ENCODE measurements around the gene RAP1A. TPM values are rescaled to one million over a fixed set of nuclear protein-coding genes. Genes with fewer than 3 reads are reported as not detected.

The RAP1A gene
- total RNA-seq, 1 experiment from 2014 or later: 25.4 TPM

DNA sequence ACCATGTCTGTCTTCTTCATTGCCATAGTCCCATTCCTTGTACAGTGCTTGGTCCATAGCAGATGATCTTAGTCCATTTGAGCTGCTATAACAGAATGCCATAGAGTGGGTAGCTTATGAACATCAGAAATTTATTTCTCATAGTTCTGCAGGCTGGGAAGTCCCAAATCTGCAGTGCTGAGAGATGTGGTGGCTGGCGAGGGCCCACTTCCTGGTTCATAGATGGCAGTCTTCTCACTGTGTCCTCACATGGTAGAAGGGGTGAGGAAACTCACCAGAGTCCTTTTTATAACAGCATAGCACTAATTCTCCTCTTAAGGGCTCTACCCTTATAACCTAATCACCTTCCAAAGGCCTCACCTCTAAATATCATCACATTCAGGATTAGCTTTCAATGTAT is 23.1 kb upstream of the RAP1A start:
- POLR2A ChIA-PET: interaction anchor here (0.6 kb wide), 1 partner anchor 43 kb away, joined by 3 read pairs; no protein-coding TSS in a partner anchor
- no peak for TF ChIP-seq MXD4 (CRISPR knock-in tag; IDR thresholded peaks at IDR 0.05; ENCODE audit: borderline replicate concordance)
- no peak for TF ChIP-seq CREB1 (CRISPR knock-in tag; IDR thresholded peaks at IDR 0.05)
- TF ChIP-seq, protein P1, sequence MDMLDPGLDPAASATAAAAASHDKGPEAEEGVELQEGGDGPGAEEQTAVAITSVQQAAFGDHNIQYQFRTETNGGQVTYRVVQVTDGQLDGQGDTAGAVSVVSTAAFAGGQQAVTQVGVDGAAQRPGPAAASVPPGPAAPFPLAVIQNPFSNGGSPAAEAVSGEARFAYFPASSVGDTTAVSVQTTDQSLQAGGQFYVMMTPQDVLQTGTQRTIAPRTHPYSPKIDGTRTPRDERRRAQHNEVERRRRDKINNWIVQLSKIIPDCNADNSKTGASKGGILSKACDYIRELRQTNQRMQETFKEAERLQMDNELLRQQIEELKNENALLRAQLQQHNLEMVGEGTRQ (CRISPR knock-in tag; IDR thresholded peaks at IDR 0.05): no peak
- no peak for TF ChIP-seq ESRRA (CRISPR knock-in tag; IDR thresholded peaks at IDR 0.05; ENCODE audit: borderline replicate concordance)
- no peak for TF ChIP-seq GABPB1 (CRISPR knock-in tag; IDR thresholded peaks at IDR 0.05)
- no peak for TF ChIP-seq NR2C2 (CRISPR knock-in tag; IDR thresholded peaks at IDR 0.05)
- TF ChIP-seq, protein P2, sequence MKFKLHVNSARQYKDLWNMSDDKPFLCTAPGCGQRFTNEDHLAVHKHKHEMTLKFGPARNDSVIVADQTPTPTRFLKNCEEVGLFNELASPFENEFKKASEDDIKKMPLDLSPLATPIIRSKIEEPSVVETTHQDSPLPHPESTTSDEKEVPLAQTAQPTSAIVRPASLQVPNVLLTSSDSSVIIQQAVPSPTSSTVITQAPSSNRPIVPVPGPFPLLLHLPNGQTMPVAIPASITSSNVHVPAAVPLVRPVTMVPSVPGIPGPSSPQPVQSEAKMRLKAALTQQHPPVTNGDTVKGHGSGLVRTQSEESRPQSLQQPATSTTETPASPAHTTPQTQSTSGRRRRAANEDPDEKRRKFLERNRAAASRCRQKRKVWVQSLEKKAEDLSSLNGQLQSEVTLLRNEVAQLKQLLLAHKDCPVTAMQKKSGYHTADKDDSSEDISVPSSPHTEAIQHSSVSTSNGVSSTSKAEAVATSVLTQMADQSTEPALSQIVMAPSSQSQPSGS (CRISPR knock-in tag; IDR thresholded peaks at IDR 0.05; ENCODE audit: borderline replicate concordance, low read depth): no peak
- TF ChIP-seq ZNF219 (CRISPR knock-in tag; IDR thresholded peaks at IDR 0.05; ENCODE audit: borderline replicate concordance): no peak
- TF ChIP-seq, protein P3, sequence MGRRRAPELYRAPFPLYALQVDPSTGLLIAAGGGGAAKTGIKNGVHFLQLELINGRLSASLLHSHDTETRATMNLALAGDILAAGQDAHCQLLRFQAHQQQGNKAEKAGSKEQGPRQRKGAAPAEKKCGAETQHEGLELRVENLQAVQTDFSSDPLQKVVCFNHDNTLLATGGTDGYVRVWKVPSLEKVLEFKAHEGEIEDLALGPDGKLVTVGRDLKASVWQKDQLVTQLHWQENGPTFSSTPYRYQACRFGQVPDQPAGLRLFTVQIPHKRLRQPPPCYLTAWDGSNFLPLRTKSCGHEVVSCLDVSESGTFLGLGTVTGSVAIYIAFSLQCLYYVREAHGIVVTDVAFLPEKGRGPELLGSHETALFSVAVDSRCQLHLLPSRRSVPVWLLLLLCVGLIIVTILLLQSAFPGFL (CRISPR knock-in tag; IDR thresholded peaks at IDR 0.05; ENCODE audit: borderline replicate concordance): no peak
- TF ChIP-seq, protein P4, sequence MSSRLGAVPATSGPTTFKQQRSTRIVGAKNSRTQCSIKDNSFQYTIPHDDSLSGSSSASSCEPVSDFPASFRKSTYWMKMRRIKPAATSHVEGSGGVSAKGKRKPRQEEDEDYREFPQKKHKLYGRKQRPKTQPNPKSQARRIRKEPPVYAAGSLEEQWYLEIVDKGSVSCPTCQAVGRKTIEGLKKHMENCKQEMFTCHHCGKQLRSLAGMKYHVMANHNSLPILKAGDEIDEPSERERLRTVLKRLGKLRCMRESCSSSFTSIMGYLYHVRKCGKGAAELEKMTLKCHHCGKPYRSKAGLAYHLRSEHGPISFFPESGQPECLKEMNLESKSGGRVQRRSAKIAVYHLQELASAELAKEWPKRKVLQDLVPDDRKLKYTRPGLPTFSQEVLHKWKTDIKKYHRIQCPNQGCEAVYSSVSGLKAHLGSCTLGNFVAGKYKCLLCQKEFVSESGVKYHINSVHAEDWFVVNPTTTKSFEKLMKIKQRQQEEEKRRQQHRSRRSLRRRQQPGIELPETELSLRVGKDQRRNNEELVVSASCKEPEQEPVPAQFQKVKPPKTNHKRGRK (CRISPR knock-in tag; IDR thresholded peaks at IDR 0.05; ENCODE audit: borderline replicate concordance): no peak
- no peak for TF ChIP-seq ZNF138 (CRISPR knock-in tag; conservative IDR thresholded peaks at IDR 0.05)
- no peak for TF ChIP-seq GTF2I (CRISPR knock-in tag; conservative IDR thresholded peaks at IDR 0.05)
- no peak for TF ChIP-seq JAZF1 (CRISPR knock-in tag; IDR thresholded peaks at IDR 0.05)

DNA sequence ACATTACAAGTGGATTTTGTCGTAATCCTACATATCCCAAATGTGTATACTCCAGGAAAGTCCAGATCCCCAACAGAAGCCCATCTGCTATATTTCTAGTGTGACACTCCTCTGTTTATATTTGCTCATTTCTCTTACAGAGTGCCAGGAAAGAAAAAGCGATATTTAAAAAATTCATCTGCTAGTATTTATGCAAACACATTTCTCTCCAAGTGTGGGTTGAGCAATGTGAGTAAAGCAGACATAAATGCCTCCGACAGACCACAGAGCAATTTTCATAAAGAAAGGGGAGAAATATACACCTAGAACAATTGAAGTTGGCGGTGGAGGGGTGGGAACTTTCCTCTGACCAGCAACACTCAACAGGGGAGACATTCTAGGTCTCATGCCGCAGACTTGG is 22.2 kb upstream of the RAP1A start:
- DNase-seq (ENCODE audit: low spot score): no peak
- no peak overlapping the region for H3K27ac Mint-ChIP-seq
- no peaks in the 10 kb centered on the region for H3K36me3 Mint-ChIP-seq

More for the DNA sequence above, 23.1 kb upstream of the RAP1A start:
- no peak for DNase-seq (ENCODE audit: low spot score)
- Mint-ChIP-seq H3K4me3 (no peak overlapping the region), H3K36me3 (no peaks in the 10 kb centered on the region), H3K27ac (no peak overlapping the region), H3K27me3 (ENCODE audit: low read depth) (no peaks in the 10 kb centered on the region; the same call in 1 of the 2 replicates), H3K9me3 (0 out of 2 replicates have a peak, but pooled peaks cover 3% of the 10 kb centered on the region), H3K4me1 (peaks cover 14% of the 10 kb centered on the region)
- ATAC-seq: no peak
- CTCF ChIA-PET: no interaction called here

More for the DNA sequence above, 22.2 kb upstream of the RAP1A start:
- CTCF ChIA-PET: no interaction called here
- no peaks in the 10 kb centered on the region; the same call in 1 of the 2 replicates for H3K27me3 Mint-ChIP-seq (ENCODE audit: low read depth)
- H3K4me1 Mint-ChIP-seq: peaks cover 13% of the 10 kb centered on the region
- POLR2A ChIA-PET: no interaction called here
- 0 out of 2 replicates have a peak, but pooled peaks cover 3% of the 10 kb centered on the region for H3K9me3 Mint-ChIP-seq
- ATAC-seq: no peak
- no peak for TF ChIP-seq ZNF219 (CRISPR knock-in tag; IDR thresholded peaks at IDR 0.05; ENCODE audit: borderline replicate concordance)
- TF ChIP-seq CREB1 (CRISPR knock-in tag; IDR thresholded peaks at IDR 0.05): no peak
- no peak for TF ChIP-seq JUN (CRISPR knock-in tag; IDR thresholded peaks at IDR 0.05)
- no peak for TF ChIP-seq SMAD3 (CRISPR knock-in tag; IDR thresholded peaks at IDR 0.05; ENCODE audit: borderline replicate concordance)
- TF ChIP-seq ESRRA (CRISPR knock-in tag; IDR thresholded peaks at IDR 0.05; ENCODE audit: borderline replicate concordance): no peak
- TF ChIP-seq, protein P5, sequence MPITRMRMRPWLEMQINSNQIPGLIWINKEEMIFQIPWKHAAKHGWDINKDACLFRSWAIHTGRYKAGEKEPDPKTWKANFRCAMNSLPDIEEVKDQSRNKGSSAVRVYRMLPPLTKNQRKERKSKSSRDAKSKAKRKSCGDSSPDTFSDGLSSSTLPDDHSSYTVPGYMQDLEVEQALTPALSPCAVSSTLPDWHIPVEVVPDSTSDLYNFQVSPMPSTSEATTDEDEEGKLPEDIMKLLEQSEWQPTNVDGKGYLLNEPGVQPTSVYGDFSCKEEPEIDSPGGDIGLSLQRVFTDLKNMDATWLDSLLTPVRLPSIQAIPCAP (CRISPR knock-in tag; IDR thresholded peaks at IDR 0.05): no peak
- no peak for TF ChIP-seq TCF7 (CRISPR knock-in tag; IDR thresholded peaks at IDR 0.05; ENCODE audit: low read depth)
- TF ChIP-seq, protein P2 (CRISPR knock-in tag; IDR thresholded peaks at IDR 0.05; ENCODE audit: borderline replicate concordance, low read depth): no peak
- TF ChIP-seq, protein P6, sequence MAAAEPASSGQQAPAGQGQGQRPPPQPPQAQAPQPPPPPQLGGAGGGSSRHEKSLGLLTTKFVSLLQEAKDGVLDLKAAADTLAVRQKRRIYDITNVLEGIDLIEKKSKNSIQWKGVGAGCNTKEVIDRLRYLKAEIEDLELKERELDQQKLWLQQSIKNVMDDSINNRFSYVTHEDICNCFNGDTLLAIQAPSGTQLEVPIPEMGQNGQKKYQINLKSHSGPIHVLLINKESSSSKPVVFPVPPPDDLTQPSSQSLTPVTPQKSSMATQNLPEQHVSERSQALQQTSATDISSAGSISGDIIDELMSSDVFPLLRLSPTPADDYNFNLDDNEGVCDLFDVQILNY (CRISPR knock-in tag; IDR thresholded peaks at IDR 0.05): no peak
- TF ChIP-seq, protein P1 (CRISPR knock-in tag; IDR thresholded peaks at IDR 0.05): no peak
- TF ChIP-seq EMX1 (CRISPR knock-in tag; IDR thresholded peaks at IDR 0.05): no peak
- TF ChIP-seq TP53 (CRISPR knock-in tag; IDR thresholded peaks at IDR 0.05): no peak
- H3K4me3 Mint-ChIP-seq: no peak overlapping the region
